ENCODE data around the gene RFXANK.

DNA sequence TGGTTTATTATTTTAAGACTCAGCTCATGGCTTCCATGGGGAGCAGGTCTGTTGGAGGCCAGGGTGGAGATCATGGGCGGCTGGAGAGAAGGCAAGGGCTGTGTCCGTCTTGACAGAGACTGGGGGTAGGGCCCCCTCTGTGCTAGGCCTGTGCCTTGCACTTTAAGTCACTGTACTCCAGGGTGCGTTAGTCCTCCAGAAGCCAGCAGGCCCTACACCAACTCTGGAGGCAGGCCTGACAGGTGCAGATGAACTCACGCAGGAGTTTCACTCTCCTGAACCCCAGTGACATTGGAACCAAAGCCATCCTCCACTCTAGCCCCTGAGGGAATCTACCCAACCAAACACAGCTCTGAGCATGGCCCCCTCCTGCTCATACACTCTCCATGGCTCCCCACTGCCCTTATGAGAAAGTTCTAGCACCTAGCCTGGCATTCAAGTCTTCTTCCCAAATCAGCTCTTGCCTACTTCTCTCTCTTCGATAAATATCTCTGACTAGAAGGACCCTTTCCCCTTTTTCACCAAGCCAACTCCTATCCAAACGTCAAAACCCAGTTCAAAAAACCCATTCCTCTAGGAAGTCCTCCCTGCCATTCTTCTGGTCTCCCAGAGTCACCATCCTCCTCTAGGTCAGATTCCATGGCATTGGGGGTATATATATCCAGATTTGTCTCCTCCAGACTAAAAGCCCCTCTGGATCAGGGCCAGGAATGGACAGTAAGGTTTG lies 37.1 kb upstream of the RFXANK start:
- TF ChIP-seq, protein P1, sequence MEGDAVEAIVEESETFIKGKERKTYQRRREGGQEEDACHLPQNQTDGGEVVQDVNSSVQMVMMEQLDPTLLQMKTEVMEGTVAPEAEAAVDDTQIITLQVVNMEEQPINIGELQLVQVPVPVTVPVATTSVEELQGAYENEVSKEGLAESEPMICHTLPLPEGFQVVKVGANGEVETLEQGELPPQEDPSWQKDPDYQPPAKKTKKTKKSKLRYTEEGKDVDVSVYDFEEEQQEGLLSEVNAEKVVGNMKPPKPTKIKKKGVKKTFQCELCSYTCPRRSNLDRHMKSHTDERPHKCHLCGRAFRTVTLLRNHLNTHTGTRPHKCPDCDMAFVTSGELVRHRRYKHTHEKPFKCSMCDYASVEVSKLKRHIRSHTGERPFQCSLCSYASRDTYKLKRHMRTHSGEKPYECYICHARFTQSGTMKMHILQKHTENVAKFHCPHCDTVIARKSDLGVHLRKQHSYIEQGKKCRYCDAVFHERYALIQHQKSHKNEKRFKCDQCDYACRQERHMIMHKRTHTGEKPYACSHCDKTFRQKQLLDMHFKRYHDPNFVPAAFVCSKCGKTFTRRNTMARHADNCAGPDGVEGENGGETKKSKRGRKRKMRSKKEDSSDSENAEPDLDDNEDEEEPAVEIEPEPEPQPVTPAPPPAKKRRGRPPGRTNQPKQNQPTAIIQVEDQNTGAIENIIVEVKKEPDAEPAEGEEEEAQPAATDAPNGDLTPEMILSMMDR (IDR thresholded peaks at IDR 0.05): no peak
- no peak for TF ChIP-seq POLR2A (IDR thresholded peaks at IDR 0.05)

Measured in sigmoid colon (tissue), 3 donors.